ENCODE measurements around the gene EXOC8.
"Not testable (repeated sequence)": the region's sequence is repeated elsewhere in the genome, so short reads cannot be mapped to it uniquely, and the experiment has no call there.

EXOC8 gene

DNA sequence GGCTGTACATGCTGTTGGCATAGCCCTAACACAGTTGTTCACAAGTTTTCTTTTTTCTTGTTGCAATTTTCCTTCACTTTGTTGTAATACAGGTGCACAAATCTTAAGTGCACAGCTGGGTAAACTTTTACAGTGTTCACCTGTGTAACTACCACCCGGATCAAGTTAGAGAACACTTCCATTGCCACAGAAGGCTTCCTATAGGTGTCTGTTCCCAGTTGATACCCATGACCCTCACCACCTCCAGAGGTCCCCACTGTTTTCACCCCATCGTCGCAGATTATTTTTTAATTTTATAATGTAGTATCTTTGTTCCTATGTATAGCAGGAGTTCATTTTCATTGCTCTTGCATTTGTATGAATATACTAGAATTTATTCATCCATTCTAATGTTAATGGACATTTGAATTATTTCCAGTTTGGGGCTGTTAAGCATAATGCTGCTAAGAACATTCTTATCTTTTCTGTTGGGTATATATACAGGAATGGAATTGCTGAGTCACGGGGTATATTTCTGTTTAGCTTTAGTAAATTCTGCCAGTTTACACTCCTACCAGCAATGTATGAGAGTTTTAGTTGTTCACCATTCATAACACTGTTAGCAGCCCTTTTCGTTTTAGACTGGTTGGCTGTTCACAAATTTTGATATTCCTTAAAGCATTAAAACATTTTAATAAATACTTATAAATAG is 16.8 kb upstream of the EXOC8 start:
- DNase-seq (ENCODE audit: insufficient read length, low spot score), result no peak
- FAIRE-seq, result no peak

DNA sequence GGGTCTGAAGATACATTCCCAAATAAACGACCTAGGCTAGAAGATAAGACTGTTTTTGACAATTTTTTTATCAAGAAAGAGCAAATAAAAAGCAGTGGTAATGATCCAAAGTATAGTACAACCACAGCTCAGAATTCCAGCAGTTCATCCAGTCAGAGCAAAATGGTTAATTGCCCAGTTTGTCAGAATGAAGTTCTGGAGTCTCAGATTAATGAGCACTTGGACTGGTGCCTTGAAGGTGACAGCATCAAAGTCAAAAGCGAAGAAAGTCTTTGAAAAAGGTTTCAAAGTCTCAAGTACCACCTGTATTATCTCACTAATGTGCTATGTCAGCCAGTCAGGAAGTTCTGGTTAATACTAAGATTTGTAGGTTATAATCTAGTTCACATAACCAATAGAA is 15.4 kb upstream of the EXOC8 start:
- FAIRE-seq, result no peak
- no peak for DNase-seq (ENCODE audit: insufficient read length, low spot score)

DNA sequence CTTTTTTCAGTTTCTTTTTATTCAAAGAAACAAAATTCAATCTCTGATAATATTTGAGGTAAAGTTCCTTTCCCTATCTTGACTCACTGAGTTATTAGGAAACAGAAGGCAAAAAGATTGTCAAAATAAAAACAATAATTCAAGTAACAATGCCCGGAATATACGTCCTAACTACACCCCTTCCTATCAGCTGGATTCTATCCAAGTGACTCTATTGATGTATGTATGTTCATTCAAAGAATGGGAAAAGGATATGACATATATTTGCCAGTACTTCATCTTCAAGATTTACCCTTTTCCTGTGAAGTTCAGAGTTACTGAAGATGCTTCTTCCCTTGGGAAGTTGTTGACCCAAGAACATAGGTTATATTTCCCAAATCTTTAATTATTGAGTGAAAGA is 14.2 kb upstream of the EXOC8 start:
- no peak for FAIRE-seq
- no peak for DNase-seq (ENCODE audit: insufficient read length, low spot score)

DNA sequence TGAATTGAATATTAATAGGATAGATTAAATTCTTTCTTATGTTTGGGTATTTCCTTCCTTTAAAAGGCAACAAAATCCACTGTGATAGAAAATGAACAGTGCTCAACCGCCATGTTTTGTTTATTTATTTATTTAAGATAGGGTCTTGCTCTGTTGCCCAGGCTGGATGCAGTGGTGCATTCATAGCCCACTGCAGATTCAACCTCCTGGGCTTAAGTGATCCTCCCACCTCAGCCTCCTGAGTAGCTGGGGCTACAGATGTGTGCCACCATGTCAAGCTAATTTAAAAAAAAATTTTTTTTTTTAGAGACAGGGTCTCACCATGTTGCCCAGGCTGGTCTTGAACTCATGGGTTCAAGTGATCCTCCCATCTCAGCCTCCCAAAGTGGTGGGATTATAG is 11.2 kb upstream of the EXOC8 start:
- not testable (repeated sequence) for DNase-seq (ENCODE audit: insufficient read length, low spot score); FAIRE-seq

DNA sequence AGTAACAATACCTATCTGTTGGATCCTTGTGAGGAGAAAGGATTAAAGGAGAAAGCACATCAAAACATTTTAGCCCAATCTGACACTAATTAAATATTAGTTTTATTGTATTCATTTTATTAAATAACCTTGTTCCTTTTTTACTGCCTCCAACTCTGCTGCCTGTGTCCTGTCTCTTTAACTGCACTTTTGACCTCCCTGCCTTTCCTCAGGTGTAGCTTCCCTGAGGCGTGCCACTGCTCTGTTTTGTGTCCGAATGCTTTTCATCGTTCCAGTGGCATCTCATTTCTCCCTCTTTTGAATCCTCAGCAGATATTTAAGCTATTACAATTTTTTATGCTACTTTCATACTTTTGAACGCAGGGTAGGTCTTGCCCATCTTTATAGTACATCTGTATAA is 10.8 kb upstream of the EXOC8 start:
- DNase-seq (ENCODE audit: insufficient read length, low spot score) (no peak), FAIRE-seq (no peak)

DNA sequence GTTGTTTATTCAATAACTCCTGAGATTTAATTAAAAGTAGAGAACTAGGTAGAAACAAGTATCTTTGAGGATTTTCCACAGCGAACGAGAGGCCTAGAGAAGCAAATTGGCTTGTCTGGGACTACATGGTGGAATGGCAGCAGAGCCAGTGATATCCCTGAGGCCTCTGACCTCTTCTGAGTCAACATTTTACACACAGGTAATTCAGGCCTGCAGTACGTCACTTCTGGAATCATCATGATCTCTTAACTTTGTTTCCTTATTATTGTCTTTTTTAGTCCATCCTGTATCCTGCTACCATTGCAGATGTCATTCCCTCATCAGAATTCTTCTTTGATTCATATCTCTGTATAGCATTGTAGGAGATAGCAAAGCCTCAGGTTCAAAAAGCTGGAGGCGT is 10.3 kb upstream of the EXOC8 start:
- DNase-seq (ENCODE audit: insufficient read length, low spot score), result no peak

DNA sequence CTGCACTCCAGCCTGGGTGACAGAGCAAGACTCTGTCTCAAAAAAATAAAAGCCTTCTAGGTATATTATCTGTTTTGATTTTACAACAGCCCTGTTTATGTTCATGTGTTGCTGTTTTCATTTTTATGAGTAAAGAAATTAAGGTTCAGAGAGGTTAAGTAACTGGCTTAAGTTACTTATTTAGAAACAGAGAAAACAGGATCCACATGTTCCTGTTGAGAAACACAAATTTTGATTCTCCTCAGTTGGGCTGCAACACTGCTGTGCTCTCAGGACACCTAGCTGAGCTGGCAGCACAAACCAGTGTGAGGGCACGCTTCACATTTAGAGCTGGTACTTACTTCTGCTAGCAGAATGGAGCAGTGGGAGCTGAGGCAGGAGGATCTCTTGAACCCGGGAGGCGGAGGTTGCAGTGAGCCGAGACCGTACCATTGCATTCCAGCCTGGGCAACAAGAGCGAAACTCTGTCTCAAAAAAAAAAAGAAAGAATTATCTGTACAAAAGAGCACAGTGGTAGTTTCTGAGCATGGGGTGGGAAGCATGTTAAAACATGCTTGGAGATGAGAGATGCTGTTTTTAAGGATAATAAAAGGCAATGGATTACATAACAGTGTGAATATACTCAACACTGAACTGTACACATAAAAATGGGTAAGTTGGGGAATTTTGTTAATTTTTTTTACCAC is 2.8 kb upstream of the EXOC8 start:
- DNase-seq (ENCODE audit: insufficient read length, low spot score), result no peak

More for the DNA sequence above, 10.3 kb upstream of the EXOC8 start:
- no peak for FAIRE-seq

DNA sequence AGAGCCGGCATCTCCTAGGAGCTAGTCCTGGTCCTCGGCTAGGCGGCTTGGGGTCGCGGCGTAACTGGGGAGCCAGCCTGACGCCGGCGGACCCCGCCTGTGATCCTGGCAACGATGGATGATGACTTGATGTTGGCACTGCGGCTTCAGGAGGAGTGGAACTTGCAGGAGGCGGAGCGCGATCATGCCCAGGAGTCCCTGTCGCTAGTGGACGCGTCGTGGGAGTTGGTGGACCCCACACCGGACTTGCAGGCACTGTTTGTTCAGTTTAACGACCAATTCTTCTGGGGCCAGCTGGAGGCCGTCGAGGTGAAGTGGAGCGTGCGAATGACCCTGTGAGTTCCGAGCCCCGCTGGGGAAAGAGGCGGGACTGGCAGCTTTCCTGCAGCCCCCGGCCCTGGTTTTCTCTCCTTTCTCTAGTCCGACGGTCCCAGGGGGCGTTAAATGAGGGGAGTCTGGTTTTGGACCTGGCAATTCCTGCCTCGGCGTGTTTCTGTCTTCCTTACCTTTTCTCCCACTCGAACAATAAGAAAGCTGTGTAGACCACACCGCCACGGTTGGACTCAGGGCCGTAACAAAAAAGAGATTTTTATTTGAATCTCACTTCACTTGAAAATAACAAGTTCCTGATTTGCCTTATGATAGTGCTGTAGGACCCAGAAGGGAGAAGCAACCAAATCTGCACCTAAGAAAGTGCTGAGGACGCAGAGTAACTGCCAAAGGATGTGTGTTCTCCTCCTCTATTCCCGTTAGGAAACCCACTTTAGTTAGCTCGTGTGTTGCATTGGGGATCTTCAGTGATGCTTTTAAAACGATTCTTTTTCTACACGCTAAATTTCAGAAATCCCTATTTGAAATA is 847 bp upstream of the EXOC8 start, which contains the start of gene SPRTN:
SPRTN (plus strand) TSS at position 24 of the 859 bp plus-strand sequence; CDS start at position 115, 91 bp downstream.
- FAIRE-seq (peak; percentile 64), DNase-seq (ENCODE audit: insufficient read length, low spot score) (peak; percentile 95)

More for the DNA sequence above, 2.8 kb upstream of the EXOC8 start:
- FAIRE-seq, result no peak

DNA sequence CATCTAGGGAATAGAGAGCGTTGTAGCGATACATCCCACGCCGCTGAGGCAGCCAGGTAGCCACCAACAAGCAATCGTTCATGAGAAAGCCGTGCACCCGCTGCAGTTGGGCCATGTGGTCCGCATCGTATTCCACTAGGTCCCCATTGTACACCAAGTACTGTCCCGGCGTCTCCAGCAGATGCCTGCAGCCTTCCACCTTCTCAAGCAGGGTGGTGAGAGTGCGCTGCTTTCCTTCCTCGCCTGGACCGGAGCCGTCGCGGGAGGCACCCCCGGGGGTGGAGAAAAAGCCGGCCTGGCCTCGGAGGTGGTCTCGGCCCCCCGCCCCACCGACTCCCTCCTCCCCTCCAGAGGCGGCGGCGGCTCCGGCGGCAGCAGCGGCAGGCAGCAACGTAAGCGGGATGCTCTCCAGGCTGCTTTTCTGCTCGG is 595 bp downstream of the EXOC8 start:
- DNase-seq (ENCODE audit: insufficient read length, low spot score) (no peak), FAIRE-seq (no peak)

DNA sequence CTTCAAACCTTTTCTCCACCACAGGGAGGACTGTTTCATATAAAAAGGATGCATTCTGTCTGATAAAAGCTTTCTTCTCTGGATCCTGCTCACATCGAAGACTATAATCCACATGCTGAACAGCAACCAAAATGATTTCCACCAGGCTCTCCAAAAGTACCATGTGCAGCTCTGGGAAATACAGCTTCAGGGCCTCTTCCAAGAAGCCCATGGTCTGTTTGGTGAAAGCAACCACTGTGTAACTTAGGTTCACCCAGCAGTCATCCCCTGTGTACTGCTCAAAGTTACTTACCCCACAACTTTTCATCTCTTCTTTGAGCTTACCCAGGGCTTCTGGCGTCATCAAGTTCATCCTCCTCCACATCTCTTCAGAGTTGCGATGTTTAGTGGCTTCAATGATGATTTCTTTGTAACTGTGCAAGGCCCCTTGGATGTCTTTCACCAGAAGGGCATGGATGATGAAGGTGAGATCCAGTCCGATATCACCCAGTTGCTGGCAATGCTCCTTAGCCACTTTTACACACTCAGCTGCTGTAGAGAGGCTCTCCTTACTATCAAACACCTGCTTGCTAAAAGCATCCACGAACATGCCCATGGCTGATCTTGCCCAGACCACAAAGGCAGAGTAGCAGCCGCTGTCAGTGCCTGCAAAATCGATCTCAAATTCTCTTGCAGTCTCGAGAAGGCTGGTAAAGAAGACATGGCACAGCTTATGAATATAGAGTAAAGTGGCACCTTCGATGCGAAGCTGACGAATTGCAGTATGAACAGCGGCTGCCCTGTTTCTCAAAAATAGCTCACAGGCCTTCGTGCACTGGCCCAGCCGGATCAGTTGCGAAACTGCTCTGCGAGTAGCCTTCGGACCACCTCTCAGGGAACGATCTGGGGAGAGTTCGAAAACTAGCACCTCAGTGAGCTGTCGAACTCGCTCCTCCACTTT is 1.7 kb downstream of the EXOC8 start:
- FAIRE-seq (no peak), DNase-seq (ENCODE audit: insufficient read length, low spot score) (no peak)

DNA sequence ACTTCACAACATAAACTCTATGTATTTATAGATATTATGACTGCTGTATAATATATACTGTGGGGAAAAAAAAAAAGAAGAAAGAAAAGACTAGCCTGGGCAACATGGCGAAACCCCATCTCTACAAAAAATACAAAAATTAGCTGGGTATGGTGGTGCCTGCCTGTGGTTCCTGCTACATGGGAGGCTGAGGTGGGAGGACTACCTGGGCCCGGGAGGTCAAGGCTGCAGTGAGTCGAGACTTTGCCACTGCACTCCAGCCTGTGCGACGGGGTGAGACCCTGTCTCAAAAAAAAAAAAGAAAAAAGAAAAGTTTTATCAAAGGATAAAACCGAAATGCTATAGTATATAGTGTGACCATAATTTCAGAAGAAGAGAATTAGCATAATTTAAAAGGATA is 2.7 kb downstream of the EXOC8 start:
- FAIRE-seq (no peak), DNase-seq (ENCODE audit: insufficient read length, low spot score) (no peak)

DNA sequence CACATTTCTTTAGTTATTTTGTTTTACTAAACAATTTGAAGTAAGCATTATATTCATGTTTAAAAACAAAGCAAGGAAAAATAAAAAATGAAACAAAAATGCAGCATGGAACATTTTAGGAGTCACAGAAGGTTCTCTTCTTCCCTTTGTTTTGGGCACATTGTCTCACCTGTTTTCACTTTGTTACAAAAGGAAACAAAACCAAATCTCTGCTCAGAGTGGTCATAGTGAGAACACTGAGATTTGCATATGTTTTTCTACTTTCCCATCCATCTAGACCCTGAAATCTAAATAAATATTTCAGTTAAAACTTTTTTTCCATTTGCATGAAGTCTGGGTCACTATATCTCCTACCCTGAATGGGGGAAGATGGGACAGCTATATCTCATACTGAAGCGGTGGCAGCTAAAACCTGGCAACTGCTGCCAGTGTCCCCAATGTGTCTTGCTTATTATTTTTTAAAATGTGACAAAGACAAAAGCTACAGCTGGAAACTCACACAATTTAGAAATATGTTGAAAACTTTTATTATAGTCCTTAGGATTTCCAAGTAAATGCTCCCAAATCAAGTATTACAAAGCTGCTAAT is 3.5 kb downstream of the EXOC8 start:
- DNase-seq (ENCODE audit: insufficient read length, low spot score), result no peak
- FAIRE-seq, result no peak

DNA sequence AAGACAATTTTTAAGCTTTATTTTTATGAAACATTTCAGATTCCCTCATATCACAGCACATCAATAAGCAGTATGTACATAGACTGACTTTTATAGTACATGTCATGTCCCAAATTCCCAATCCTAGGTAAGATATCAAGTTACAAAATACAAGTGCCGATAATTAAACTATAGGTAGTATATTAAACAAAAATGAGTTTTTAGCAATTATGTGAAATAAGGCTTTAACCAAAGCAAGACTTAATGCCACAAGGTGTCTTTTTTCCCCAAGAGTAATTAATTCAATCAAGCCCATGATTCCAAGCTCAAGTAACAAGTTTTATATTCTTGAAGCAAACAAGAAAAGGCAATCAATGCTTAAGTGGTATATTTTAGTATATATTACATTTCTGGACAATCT is 4.9 kb downstream of the EXOC8 start:
- no peak for DNase-seq (ENCODE audit: insufficient read length, low spot score)
- no peak for FAIRE-seq

DNA sequence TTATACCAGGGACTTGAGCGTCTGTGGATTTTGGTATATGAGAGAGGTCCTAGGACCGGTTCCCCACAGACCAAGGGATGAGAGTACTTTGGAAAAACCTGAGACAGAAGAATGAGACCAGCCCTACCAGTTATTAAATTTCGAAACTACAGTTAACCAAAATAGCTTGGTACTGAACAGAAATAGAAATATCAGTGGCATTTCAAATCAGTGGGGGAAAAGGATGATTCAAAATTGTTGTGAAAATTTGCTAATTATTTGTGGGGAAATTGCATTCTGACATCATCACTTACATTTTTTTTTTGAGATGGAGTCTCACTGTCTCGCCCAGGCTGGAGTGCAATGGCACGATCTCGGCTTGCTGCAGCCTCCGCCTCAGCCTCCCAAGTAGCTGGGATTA is 8.2 kb downstream of the EXOC8 start:
- FAIRE-seq, result no peak
- DNase-seq (ENCODE audit: insufficient read length, low spot score), result no peak

DNA sequence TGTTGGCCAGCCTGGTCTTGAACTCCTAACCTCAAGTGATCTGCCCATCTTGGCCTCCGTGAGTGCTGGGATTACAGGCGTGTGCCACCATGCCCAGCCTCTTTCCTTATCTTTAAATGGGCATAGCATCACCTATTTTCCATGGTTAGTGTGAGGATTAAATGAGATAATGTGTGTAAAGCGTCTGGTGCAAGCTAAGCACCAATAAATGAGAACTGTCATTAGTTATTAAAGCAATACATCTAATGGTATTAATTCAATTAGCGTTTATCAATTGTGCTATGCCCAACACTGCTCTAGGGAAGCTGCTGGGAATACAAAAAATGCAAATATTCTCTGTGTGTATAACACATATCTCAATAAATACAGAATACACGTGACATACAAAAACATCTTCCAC is 10.0 kb downstream of the EXOC8 start:
- FAIRE-seq, result no peak
- DNase-seq (ENCODE audit: insufficient read length, low spot score), result no peak

DNA sequence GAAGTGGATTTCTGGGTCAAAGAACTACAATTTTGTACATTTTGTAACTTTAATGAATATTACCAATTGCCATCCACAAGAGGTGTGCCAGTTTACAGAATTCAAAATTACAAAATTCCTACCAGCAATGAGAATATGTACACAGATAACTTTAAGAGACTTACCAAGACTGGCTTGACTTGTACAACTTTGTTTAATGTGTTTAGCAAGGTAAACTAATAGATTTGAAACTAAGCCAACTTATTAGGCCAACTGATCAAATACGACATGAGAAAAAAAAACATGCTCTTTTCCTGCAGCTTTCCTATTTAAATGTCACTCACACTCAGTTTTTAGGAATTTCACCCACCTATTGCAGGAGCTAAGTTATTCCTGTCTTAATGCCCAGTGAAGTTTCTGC is 11.4 kb downstream of the EXOC8 start:
- FAIRE-seq, result no peak
- no peak for DNase-seq (ENCODE audit: insufficient read length, low spot score)

DNA sequence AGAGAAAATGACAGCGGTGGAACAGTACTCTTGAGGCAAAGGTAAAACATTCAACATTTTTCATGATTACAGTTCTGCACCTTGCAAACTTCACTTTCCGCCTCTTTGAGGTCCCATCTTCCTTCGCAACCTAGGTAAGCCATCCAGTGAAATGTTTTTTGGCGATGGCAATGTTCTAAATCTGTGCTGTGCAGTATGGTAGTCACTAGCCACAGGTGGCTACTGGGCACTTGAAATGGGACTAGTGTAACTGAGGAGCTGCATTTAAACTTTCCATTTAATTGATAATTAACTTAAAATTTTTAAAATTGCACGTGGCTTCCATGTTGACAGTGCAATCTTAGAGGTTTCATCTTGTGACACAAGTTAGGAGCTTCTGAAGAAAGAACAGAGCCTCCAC is 13.0 kb downstream of the EXOC8 start:
- no peak for DNase-seq (ENCODE audit: insufficient read length, low spot score)
- no peak for FAIRE-seq

DNA sequence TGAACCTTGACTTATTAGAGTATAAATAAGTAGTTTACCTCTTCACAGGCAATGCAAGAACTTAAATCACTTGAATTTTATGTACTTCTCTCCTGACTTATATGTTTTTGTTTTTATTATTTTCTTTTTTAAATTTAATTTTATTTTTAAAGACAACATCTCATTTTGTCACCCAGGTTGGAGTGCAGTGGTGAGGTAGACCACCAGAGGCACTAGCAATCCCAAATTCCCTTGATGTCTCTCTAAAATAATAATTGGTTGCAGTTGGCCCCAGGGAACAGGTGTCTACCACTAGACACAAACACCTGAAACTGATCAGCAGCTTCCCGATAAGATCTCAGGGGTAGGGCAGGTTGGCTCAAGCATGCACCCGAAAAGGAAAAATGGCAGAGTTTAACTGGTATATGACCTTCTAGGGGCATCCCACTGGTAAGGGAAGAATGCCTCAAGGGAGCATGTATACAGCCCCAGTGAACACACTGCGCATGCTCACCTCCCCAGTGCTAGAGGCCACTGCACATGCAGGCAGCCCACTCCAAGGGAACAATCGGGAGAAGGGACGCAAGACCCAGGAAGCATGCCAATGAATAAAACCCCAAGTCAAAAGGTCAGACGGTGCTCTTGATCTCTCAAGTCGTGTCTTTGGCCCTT is 14.6 kb downstream of the EXOC8 start:
- FAIRE-seq, result peak; percentile 26

DNA sequence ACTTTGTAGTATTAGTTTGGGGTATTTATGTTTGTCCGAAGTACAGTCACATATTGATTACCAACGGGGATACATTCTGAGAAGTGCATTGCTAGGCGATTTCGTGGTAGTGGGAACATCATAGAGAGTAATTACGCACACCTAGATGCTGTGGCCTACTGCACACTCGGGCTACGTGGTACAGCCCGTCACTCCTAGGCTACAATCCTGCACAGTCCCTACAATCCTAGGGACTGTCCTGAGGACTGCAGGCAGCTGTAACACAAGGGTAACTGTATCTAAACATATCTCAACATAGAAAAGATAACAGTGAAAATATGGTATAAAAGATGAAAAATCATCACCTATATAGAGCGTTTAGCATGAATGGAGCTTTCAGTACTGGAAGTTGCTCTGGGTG is 18.6 kb downstream of the EXOC8 start:
- FAIRE-seq (no peak), DNase-seq (ENCODE audit: insufficient read length, low spot score) (no peak)

More for the DNA sequence above, 14.6 kb downstream of the EXOC8 start:
- no peak for DNase-seq (ENCODE audit: insufficient read length, low spot score)

All from HTR-8/SVneo (cell line).